CD4-positive, alpha-beta T cell treated with Interleukin-15 for 1 hour (primary cell): ENCODE measurements around the gene SCAPER.

Source experiments
- DNase-seq: peaks from one replicate; pipeline ENCODE4 v3.0.0-alpha.2; 2020

Gene SCAPER

GRCh38 chr15:76667943-76668715 lies 237.0 kb downstream of the SCAPER start:
- no peak for DNase-seq

- no peak for DNase-seq
These were observed 240.2 kb downstream of the SCAPER start for GRCh38 chr15:76664895-76665294.

GRCh38 chr15:76664411-76664810 lies 240.7 kb downstream of the SCAPER start:
- no peak for DNase-seq

- DNase-seq: no peak
These were observed 241.6 kb downstream of the SCAPER start for GRCh38 chr15:76663529-76663928.

GRCh38 chr15:76648732-76649444 lies 256.3 kb downstream of the SCAPER start:
- DNase-seq: no peak

GRCh38 chr15:76647612-76648011 lies 257.5 kb downstream of the SCAPER start:
- no peak for DNase-seq

GRCh38 chr15:76644646-76645045 lies 260.5 kb downstream of the SCAPER start:
- no peak for DNase-seq

GRCh38 chr15:76642671-76643070 lies 262.5 kb downstream of the SCAPER start:
- no peak for DNase-seq

GRCh38 chr15:76637166-76637565 lies 268.0 kb downstream of the SCAPER start:
- DNase-seq: no peak

GRCh38 chr15:76636059-76636458 lies 269.1 kb downstream of the SCAPER start:
- no peak for DNase-seq

- no peak for DNase-seq
These were observed 278.5 kb downstream of the SCAPER start for GRCh38 chr15:76626611-76627010.

GRCh38 chr15:76625267-76625666 lies 279.9 kb downstream of the SCAPER start:
- no peak for DNase-seq

GRCh38 chr15:76614725-76615124 lies 290.4 kb downstream of the SCAPER start:
- no peak for DNase-seq

- no peak for DNase-seq
These were observed 316.1 kb downstream of the SCAPER start for GRCh38 chr15:76588811-76589747.

- no peak for DNase-seq
These were observed 319.6 kb downstream of the SCAPER start for GRCh38 chr15:76585576-76585897.

- no peak for DNase-seq
These were observed 320.1 kb downstream of the SCAPER start for GRCh38 chr15:76584868-76585575.

- DNase-seq: no peak
These were observed 322.6 kb downstream of the SCAPER start for GRCh38 chr15:76582550-76582949.

- no peak for DNase-seq
These were observed 327.1 kb downstream of the SCAPER start for GRCh38 chr15:76577879-76578512.

- DNase-seq: no peak
These were observed 328.4 kb downstream of the SCAPER start for GRCh38 chr15:76576523-76577279.

- no peak for DNase-seq
These were observed 329.5 kb downstream of the SCAPER start for GRCh38 chr15:76575679-76576078.

- no peak for DNase-seq
These were observed 329.9 kb downstream of the SCAPER start for GRCh38 chr15:76575274-76575673.

GRCh38 chr15:76572983-76573314 lies 332.2 kb downstream of the SCAPER start:
- DNase-seq: no peak
